OCI-LY3 (cell line): Measurements from ENCODE around the gene MAP3K10.

Source experiments
- CTCF ChIP-seq: fragments of 200-600, 300-600 bp; sonication (generic); IDR thresholded peaks from 2 replicates; pipeline ENCODE4 v1.5.1; 2014; ENCODE audit warnings: antibody characterized with exemption, low read length, low read depth
- EZH2phosphoT487 ChIP-seq: fragments of 200-600 bp; shearing (Covaris generic); IDR thresholded peaks from 2 replicates; pipeline ENCODE4 v1.6.1; 2018; ENCODE audit warnings: antibody characterized with exemption, mixed run types, low read depth

GRCh38 chr19:40213251-40213829 lies 22.1 kb downstream of the MAP3K10 start:
- TF ChIP-seq CTCF = no peak
- no peak for TF ChIP-seq EZH2phosphoT487
